Mesenchymal stem cell (in vitro differentiated cells and primary cell): ENCODE data around the gene RAMACL.
A peak's percentile ranks its signal among the peaks of the same experiment; 100 is the strongest.

Experiments used
- DNase-seq: peaks from one replicate; pipeline ENCODE4 v3.0.0-alpha.2; 2013
- H2AFZ ChIP-seq: one replicate; pipeline ENCODE4 v1.6.1; 2013; ENCODE audit warnings: low read depth, mild to moderate bottlenecking, control low read depth, inconsistent platforms, low read length, moderate library complexity
- H2AK5ac ChIP-seq: 2 replicates; pipeline ENCODE4 v1.6.1; 2013; ENCODE audit warnings: low read length, moderate library complexity, mild to moderate bottlenecking, inconsistent platforms; ENCODE audit not compliant: severe bottlenecking
- H2BK120ac ChIP-seq: one replicate; pipeline ENCODE4 v1.6.1; 2013; ENCODE audit warnings: low read depth, mild to moderate bottlenecking, inconsistent platforms, low read length, moderate library complexity
- H2BK12ac ChIP-seq, 2 experiments: one replicate each; pipeline ENCODE4 v1.6.1; 2013; ENCODE audit warnings: inconsistent platforms in 2 of 2, low read length in 2 of 2, mild to moderate bottlenecking in 2 of 2, moderate library complexity in 2 of 2, control low read depth in 1 of 2
- H2BK15ac ChIP-seq: one replicate; pipeline ENCODE4 v1.6.1; 2013; ENCODE audit warnings: mild to moderate bottlenecking, low read depth, inconsistent platforms; ENCODE audit not compliant: poor library complexity, severe bottlenecking
- H2BK5ac ChIP-seq: 2 replicates; pipeline ENCODE4 v1.6.1; 2013; ENCODE audit warnings: low read depth, mild to moderate bottlenecking, low read length, control low read depth, inconsistent platforms; ENCODE audit not compliant: poor library complexity, severe bottlenecking
- H3K14ac ChIP-seq, 2 experiments: one replicate each; pipeline ENCODE4 v1.6.1; 2013; ENCODE audit warnings: inconsistent platforms in 2 of 2, low read length in 2 of 2, control low read depth in 1 of 2, mild to moderate bottlenecking in 1 of 2, moderate library complexity in 1 of 2
- H3K18ac ChIP-seq, 2 experiments: one replicate each; pipeline ENCODE4 v1.6.1; 2013; ENCODE audit warnings: inconsistent platforms in 2 of 2, low read length in 2 of 2, control low read depth in 1 of 2, low read depth in 1 of 2, mild to moderate bottlenecking in 1 of 2
- H3K23ac ChIP-seq, 2 experiments: one replicate each; pipeline ENCODE4 v1.6.1; 2013; ENCODE audit warnings: inconsistent platforms in 2 of 2, low read length in 2 of 2, mild to moderate bottlenecking in 2 of 2, moderate library complexity in 2 of 2, control low read depth in 1 of 2
- H3K27ac ChIP-seq: 2 replicates; pipeline ENCODE4 v1.5.1; 2013; ENCODE audit warnings: mild to moderate bottlenecking, moderate library complexity, low read length, control low read depth, inconsistent platforms; ENCODE audit not compliant: poor library complexity, severe bottlenecking
- H3K27me3 ChIP-seq, 2 experiments: 2 replicates each; pipeline versions ENCODE4 v1.6.1 to v1.7.0; 2013; ENCODE audit warnings: low read length in 2 of 2, mild to moderate bottlenecking in 2 of 2, moderate library complexity in 2 of 2, control low read depth in 1 of 2, inconsistent platforms in 1 of 2; ENCODE audit not compliant: control insufficient read depth in 1 of 2, insufficient read depth in 1 of 2
- H3K36me3 ChIP-seq, 2 experiments: 2 replicates each; pipeline versions ENCODE4 v1.6.1 to v1.7.0; 2013; ENCODE audit warnings: low read length in 2 of 2, control low read depth in 1 of 2, inconsistent platforms in 1 of 2, low read depth in 1 of 2, mild to moderate bottlenecking in 1 of 2; ENCODE audit not compliant: insufficient read depth in 2 of 2, control insufficient read depth in 1 of 2
- H3K4ac ChIP-seq, 2 experiments: one replicate each; pipeline ENCODE4 v1.6.1; 2013; ENCODE audit warnings: inconsistent platforms in 2 of 2, low read length in 2 of 2, mild to moderate bottlenecking in 2 of 2, moderate library complexity in 2 of 2, control low read depth in 1 of 2, low read depth in 1 of 2
- H3K4me1 ChIP-seq: 2 replicates; pipeline ENCODE4 v1.6.1; 2013; ENCODE audit warnings: low read depth, low read length, control low read depth; ENCODE audit not compliant: control insufficient read depth, insufficient read depth
- H3K4me2 ChIP-seq: 2 replicates; pipeline ENCODE4 v1.6.1; 2013; ENCODE audit warnings: low read length, mild to moderate bottlenecking, inconsistent platforms; ENCODE audit not compliant: poor library complexity, severe bottlenecking
- H3K4me3 ChIP-seq, 2 experiments: 2 replicates each; pipeline versions ENCODE4 v1.5.1 to v1.7.0; 2013; ENCODE audit warnings: low read length in 2 of 2, mild to moderate bottlenecking in 2 of 2, control low read depth in 1 of 2, low read depth in 1 of 2; ENCODE audit not compliant: insufficient read depth in 1 of 2
- H3K79me1 ChIP-seq: replicated peaks from 2 replicates; pipeline ENCODE4 v1.6.1; 2013; ENCODE audit warnings: mild to moderate bottlenecking, control low read depth, low read length, inconsistent platforms; ENCODE audit not compliant: poor library complexity, severe bottlenecking
- H3K9ac ChIP-seq: 2 replicates; pipeline ENCODE4 v1.7.0; 2013; ENCODE audit warnings: mild to moderate bottlenecking, low read length, moderate library complexity
- H3K9me3 ChIP-seq: 2 replicates; pipeline ENCODE4 v1.7.0; 2013; ENCODE audit warnings: mild to moderate bottlenecking, low read length; ENCODE audit not compliant: control insufficient read depth
- H4K8ac ChIP-seq: one replicate; pipeline ENCODE4 v1.6.1; 2013; ENCODE audit warnings: inconsistent platforms, mild to moderate bottlenecking, low read length, moderate library complexity
- H4K91ac ChIP-seq: one replicate; pipeline ENCODE4 v1.6.1; 2013; ENCODE audit warnings: mild to moderate bottlenecking, low read length, inconsistent platforms
- WGBS: methylation state at CpG from one replicate; pipeline ENCODE4 v1.1.7; 2013; ENCODE audit warnings: mixed read lengths; 5-methylcytosine and 5-hydroxymethylcytosine counted together

The RAMACL gene

DNA sequence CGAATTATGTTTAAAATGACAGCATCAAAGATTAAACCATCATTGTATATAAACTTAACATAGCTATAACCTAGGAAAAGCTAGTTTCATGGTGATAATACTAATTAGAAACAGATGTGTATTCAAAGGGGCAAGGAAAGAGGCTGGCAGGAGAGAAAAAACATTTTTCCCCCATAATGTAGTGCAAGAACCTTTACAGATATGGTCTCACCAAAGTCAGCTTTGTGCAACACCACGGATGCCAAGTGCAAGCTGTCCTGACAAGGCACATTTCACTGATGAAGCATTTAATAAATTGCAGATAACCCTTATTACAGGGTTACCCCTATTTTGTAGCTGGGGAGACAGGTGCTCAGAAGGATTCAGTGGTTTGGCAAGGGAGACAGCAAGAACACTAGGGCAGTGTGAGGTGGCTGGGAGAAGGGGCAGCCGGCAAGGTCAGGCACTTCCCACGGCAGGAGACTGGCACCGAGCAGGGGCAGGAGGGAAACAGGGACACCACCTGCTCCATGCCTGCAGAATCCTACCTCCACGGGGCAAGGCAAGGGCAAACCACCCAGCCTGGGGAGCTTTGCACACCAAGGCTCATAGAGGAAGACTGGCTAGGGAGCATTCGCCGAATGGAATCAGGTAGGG is 34.1 kb upstream of the RAMACL start:
- Histone ChIP-seq H2BK12ac (peak overlapping the region in 1 of 2 experiments; percentile 64), H3K27ac (peak overlapping the region; percentile 78), H3K79me1 (peaks cover 12% of the 10 kb centered on the region), H3K4me3 (peak overlapping the region in 1 of 2 experiments; percentile 25), H2BK15ac (no peak overlapping the region), H2BK5ac (no peak overlapping the region), H2AK5ac (peak overlapping the region; percentile 27), H2AFZ (no peak overlapping the region), H3K14ac (no peak overlapping the region), H4K8ac (peak overlapping the region; percentile 21), H2BK120ac (no peak overlapping the region), H3K18ac (peak overlapping the region; percentile 61), H3K27me3 (no peaks in the 10 kb centered on the region), H4K91ac (peak overlapping the region; percentile 60), H3K36me3 (peaks cover 0 to 6% of the 10 kb centered on the region in 2 experiments), H3K4ac (no peak overlapping the region), H3K9ac (peak overlapping the region; percentile 66), H3K4me1 (peaks cover 27% of the 10 kb centered on the region), H3K9me3 (no peaks in the 10 kb centered on the region), H3K23ac (no peak overlapping the region), H3K4me2 (no peak overlapping the region)
- no peak for DNase-seq
- 77% methylated on average over 6 of the region's 8 CpGs for WGBS

DNA sequence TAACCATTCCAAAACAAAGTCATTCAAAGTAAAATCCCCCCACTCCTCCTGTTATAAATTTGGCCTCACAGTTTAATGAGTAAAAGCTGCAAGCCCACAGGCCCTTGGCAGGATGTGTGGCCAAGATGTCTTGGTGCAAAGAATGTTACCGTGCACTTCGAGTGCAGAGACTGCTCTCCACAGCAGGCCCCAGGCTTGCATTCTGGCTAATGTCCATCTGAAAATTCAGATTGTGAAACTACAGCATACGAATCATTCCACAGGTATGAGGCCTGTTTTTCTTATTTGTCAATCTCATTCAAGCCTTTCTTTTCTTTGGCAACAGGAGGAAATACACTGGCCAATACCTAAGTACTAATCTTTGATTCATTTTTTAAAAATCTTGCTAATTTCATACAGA is 33.4 kb upstream of the RAMACL start:
- Histone ChIP-seq H3K18ac (no peak overlapping the region), H3K4me1 (peaks cover 32% of the 10 kb centered on the region), H3K27ac (peak overlapping the region; percentile 78), H3K4me3 (peak overlapping the region in 1 of 2 experiments; percentile 25), H2BK5ac (no peak overlapping the region), H4K8ac (no peak overlapping the region), H3K4me2 (no peak overlapping the region), H2BK12ac (no peak overlapping the region), H2AFZ (no peak overlapping the region), H4K91ac (no peak overlapping the region), H2BK120ac (no peak overlapping the region), H3K79me1 (peaks cover 14% of the 10 kb centered on the region), H3K4ac (no peak overlapping the region), H2BK15ac (no peak overlapping the region), H3K9me3 (no peaks in the 10 kb centered on the region), H3K14ac (no peak overlapping the region), H3K27me3 (no peaks in the 10 kb centered on the region), H3K23ac (no peak overlapping the region), H2AK5ac (no peak overlapping the region), H3K9ac (peak overlapping the region; percentile 66), H3K36me3 (peaks cover 0 to 6% of the 10 kb centered on the region in 2 experiments)
- DNase-seq, result peak; percentile 88
- WGBS, result 7% methylated on average over 3 of the region's 3 CpGs

GRCh38 chr6:166618866-166619761 is 32.6 kb upstream of the RAMACL start:
- peaks cover 0 to 6% of the 10 kb centered on the region in 2 experiments for H3K36me3 ChIP-seq
- DNase-seq, result peak; percentile 91
- no peak overlapping the region for H2BK5ac ChIP-seq
- peaks cover 39% of the 10 kb centered on the region for H3K4me1 ChIP-seq
- peak overlapping the region; percentile 54 to 88 for H3K18ac ChIP-seq
- peak overlapping the region; percentile 64 to 92 for H2BK12ac ChIP-seq
- H3K14ac ChIP-seq, result peak overlapping the region in 1 of 2 experiments; percentile 5
- H3K79me1 ChIP-seq, result peaks cover 20% of the 10 kb centered on the region
- no peak overlapping the region for H3K4me3 ChIP-seq
- H3K9me3 ChIP-seq, result no peaks in the 10 kb centered on the region
- 87% methylated on average over 27 of the region's 27 CpGs for WGBS
- H3K27ac ChIP-seq, result peak overlapping the region; percentile 75
- H3K4ac ChIP-seq, result peak overlapping the region; percentile 29 to 70
- H3K23ac ChIP-seq, result no peak overlapping the region
- H4K91ac ChIP-seq, result peak overlapping the region; percentile 55
- peak overlapping the region; percentile 32 for H4K8ac ChIP-seq
- H3K4me2 ChIP-seq, result no peak overlapping the region
- H2AFZ ChIP-seq, result no peak overlapping the region
- H2AK5ac ChIP-seq, result peak overlapping the region; percentile 84
- peak overlapping the region; percentile 26 for H3K9ac ChIP-seq
- peak overlapping the region; percentile 44 for H2BK120ac ChIP-seq
- peak overlapping the region; percentile 26 for H2BK15ac ChIP-seq
- no peaks in the 10 kb centered on the region for H3K27me3 ChIP-seq

DNA sequence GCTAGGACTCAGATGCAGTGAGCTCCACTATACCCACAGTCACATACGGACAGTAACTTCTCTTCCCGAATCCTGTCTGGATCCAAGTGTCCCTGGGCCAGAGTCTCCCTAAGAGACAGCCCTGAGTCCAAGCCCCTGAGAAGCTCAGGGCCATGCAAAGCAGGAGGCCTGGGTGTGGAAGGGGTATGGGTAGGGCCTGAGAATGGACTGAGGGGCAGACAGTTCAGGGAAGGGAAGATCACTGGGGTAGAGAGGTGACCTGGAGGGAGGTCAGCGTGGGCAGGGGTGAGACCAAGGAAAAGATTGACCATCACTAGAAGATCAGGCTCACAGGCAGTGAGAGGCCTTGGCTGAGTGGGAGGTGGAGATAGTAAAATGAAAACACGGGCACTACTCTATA is 31.8 kb upstream of the RAMACL start:
- Histone ChIP-seq H3K4me1 (peaks cover 39% of the 10 kb centered on the region), H3K4me3 (no peak overlapping the region)

More for the DNA sequence above, 31.8 kb upstream of the RAMACL start:
- DNase-seq, result no peak
- Histone ChIP-seq H3K23ac (no peak overlapping the region), H2AK5ac (peak overlapping the region; percentile 84), H3K14ac (no peak overlapping the region), H4K91ac (peak overlapping the region; percentile 90), H2BK5ac (no peak overlapping the region), H3K9me3 (no peaks in the 10 kb centered on the region), H2AFZ (no peak overlapping the region), H3K36me3 (peaks cover 0 to 6% of the 10 kb centered on the region in 2 experiments), H3K27me3 (no peaks in the 10 kb centered on the region), H3K9ac (no peak overlapping the region), H2BK15ac (peak overlapping the region; percentile 6), H3K4ac (peak overlapping the region in 1 of 2 experiments; percentile 89), H2BK120ac (peak overlapping the region; percentile 6), H4K8ac (peak overlapping the region; percentile 61), H3K4me2 (no peak overlapping the region), H3K27ac (no peak overlapping the region), H3K18ac (peak overlapping the region in 1 of 2 experiments; percentile 85), H2BK12ac (peak overlapping the region in 1 of 2 experiments; percentile 55), H3K79me1 (peaks cover 21% of the 10 kb centered on the region)
- WGBS, result 97% methylated on average over 4 of the region's 4 CpGs
